IMR-90 (cell line): ENCODE results near the gene TRAF7. TPM values are rescaled to one million over a fixed set of nuclear protein-coding genes. Genes with fewer than 3 reads are reported as not detected.

Experiments used
- ATAC-seq: fragments of 200-7000 bp; cut with Tn5 transposase; 2 replicates; pipeline ENCODE4 v1.9.1; 2020; ENCODE audit warnings: low read depth, mild to moderate bottlenecking, moderate library complexity
- BruUV-seq: library from RNA; stranded (reverse); fragments of 400-500 nt; replicated peaks from 2 replicates; lab custom pipeline; 2021; lab: Mats Ljungman, UMichigan
- CTCF ChIA-PET: fragments of 300-600 bp; formaldehyde crosslinking; extraction: SDS; loops from one replicate; lab custom pipeline; 2021; ENCODE audit warnings: antibody characterized with exemption; lab: Yijun Ruan, JAX
- POLR2A ChIA-PET: fragments of 300-600 bp; sonication (Branson Sonifier 250); formaldehyde crosslinking; loops from one replicate; lab custom pipeline; 2022; ENCODE audit warnings: antibody characterized with exemption; ENCODE audit not compliant: unreplicated experiment; lab: Charles Lee
- DNase-seq: peaks from one replicate; pipeline ENCODE4 v3.0.0; 2013
- H2AFZ ChIP-seq: replicated peaks from 2 replicates; pipeline ENCODE3; 2013; ENCODE audit warnings: low read length, mild to moderate bottlenecking; ENCODE audit not compliant: poor library complexity
- H2AK5ac ChIP-seq: 2 replicates; pipeline ENCODE4 v1.6.1; 2013; ENCODE audit warnings: low read depth, low read length, inconsistent platforms
- H2AK9ac ChIP-seq: replicated peaks from 2 replicates; pipeline ENCODE3; 2013; ENCODE audit warnings: mild to moderate bottlenecking, low read depth, low read length, moderate library complexity; ENCODE audit not compliant: poor library complexity
- H2BK120ac ChIP-seq: 2 replicates; pipeline ENCODE4 v1.6.1; 2013; ENCODE audit warnings: low read depth, low read length, inconsistent platforms
- H2BK15ac ChIP-seq: 3 replicates; pipeline ENCODE4 v1.6.1; 2013; ENCODE audit warnings: low read depth, low read length, inconsistent platforms
- H2BK20ac ChIP-seq: 2 replicates; pipeline ENCODE4 v1.6.1; 2013; ENCODE audit warnings: low read depth, mild to moderate bottlenecking, inconsistent platforms, low read length, moderate library complexity
- H2BK5ac ChIP-seq: 2 replicates; pipeline ENCODE4 v1.6.1; 2013; ENCODE audit warnings: mild to moderate bottlenecking, low read depth, low read length, inconsistent platforms; ENCODE audit not compliant: poor library complexity, severe bottlenecking
- H3K14ac ChIP-seq: replicated peaks from 2 replicates; pipeline ENCODE4 v1.6.1; 2013; ENCODE audit warnings: low read depth, low read length, inconsistent platforms
- H3K18ac ChIP-seq: 2 replicates; pipeline ENCODE4 v1.6.1; 2013; ENCODE audit warnings: low read depth, low read length, control low read depth
- H3K23ac ChIP-seq: 2 replicates; pipeline ENCODE4 v1.6.1; 2013; ENCODE audit warnings: low read depth, low read length, inconsistent platforms
- H3K27ac ChIP-seq: 2 replicates; pipeline ENCODE4 v1.5.1; 2013; ENCODE audit warnings: mild to moderate bottlenecking, control low read depth, low read length; ENCODE audit not compliant: insufficient read depth
- H3K27me3 ChIP-seq: 2 replicates; pipeline ENCODE4 v1.6.1; 2013; ENCODE audit warnings: low read length; ENCODE audit not compliant: control insufficient read depth, insufficient read depth
- H3K36me3 ChIP-seq: 2 replicates; pipeline ENCODE4 v1.6.1; 2013; ENCODE audit warnings: low read length, mixed read lengths; ENCODE audit not compliant: control insufficient read depth, insufficient read depth
- H3K4ac ChIP-seq: 2 replicates; pipeline ENCODE4 v1.6.1; 2013; ENCODE audit warnings: low read depth, low read length, inconsistent platforms
- H3K4me1 ChIP-seq: 2 replicates; pipeline ENCODE4 v1.6.1; 2013; ENCODE audit warnings: low read length, mixed read lengths; ENCODE audit not compliant: control insufficient read depth, insufficient read depth
- H3K4me2 ChIP-seq: 2 replicates; pipeline ENCODE4 v1.6.1; 2013; ENCODE audit warnings: low read depth, mild to moderate bottlenecking, control low read depth, low read length, moderate library complexity
- H3K4me3 ChIP-seq: 2 replicates; pipeline ENCODE4 v1.5.1; 2013; ENCODE audit warnings: low read depth, mild to moderate bottlenecking, control low read depth, low read length, moderate library complexity; ENCODE audit not compliant: insufficient read depth
- H3K56ac ChIP-seq: 2 replicates; pipeline ENCODE4 v1.6.1; 2013; ENCODE audit warnings: low read length, inconsistent platforms; ENCODE audit not compliant: insufficient read depth; ENCODE audit errors: extremely low read depth
- H3K79me1 ChIP-seq, 2 experiments: 2 replicates each; pipeline ENCODE4 v1.6.1; 2013; ENCODE audit warnings: low read length in 2 of 2, inconsistent platforms in 1 of 2, low read depth in 1 of 2
- H3K9ac ChIP-seq: 2 replicates; pipeline ENCODE4 v1.6.1; 2013; ENCODE audit warnings: low read depth, low read length, control low read depth
- H3K9me1 ChIP-seq: 2 replicates; pipeline ENCODE4 v1.6.1; 2013; ENCODE audit warnings: low read length, inconsistent platforms; ENCODE audit not compliant: insufficient read depth
- H3K9me3 ChIP-seq: 2 replicates; pipeline ENCODE4 v1.6.1; 2013; ENCODE audit warnings: low read length; ENCODE audit not compliant: control insufficient read depth, insufficient read depth
- H4K20me1 ChIP-seq: 2 replicates; pipeline ENCODE4 v1.6.1; 2013; ENCODE audit warnings: low read length, inconsistent platforms; ENCODE audit not compliant: insufficient read depth
- H4K5ac ChIP-seq: 2 replicates; pipeline ENCODE4 v1.6.1; 2013; ENCODE audit warnings: mild to moderate bottlenecking, low read depth, low read length, control low read depth
- H4K8ac ChIP-seq, 2 experiments: 2 replicates each; pipeline ENCODE4 v1.6.1; 2013; ENCODE audit warnings: low read depth in 2 of 2, low read length in 2 of 2, control low read depth in 1 of 2, inconsistent platforms in 1 of 2
- H4K91ac ChIP-seq: 2 replicates; pipeline ENCODE4 v1.6.1; 2013; ENCODE audit warnings: low read depth, low read length, inconsistent platforms; ENCODE audit not compliant: insufficient read depth
- BHLHE40 ChIP-seq: fragments of 150-350 bp; IDR thresholded peaks from 2 replicates; pipeline ENCODE4 v1.6.1; 2016; ENCODE audit warnings: mild to moderate bottlenecking, low read depth, low read length
- CHD1 ChIP-seq: IDR thresholded peaks from 2 replicates; pipeline ENCODE4 v1.6.1; 2012; ENCODE audit warnings: low read depth, low read length, improper control_type of control experiment
- ELK1 ChIP-seq: fragments of 150-350 bp; IDR thresholded peaks from 2 replicates; pipeline ENCODE4 v1.6.1; 2016; ENCODE audit warnings: low read depth, mild to moderate bottlenecking, low read length, moderate library complexity, borderline replicate concordance
- FOS ChIP-seq: fragments of 150-350 bp; IDR thresholded peaks from 2 replicates; pipeline ENCODE4 v1.6.1; 2016; ENCODE audit warnings: low read depth, low read length
- MAFK ChIP-seq: IDR thresholded peaks from 2 replicates; pipeline ENCODE4 v1.6.1; 2012; ENCODE audit warnings: low read depth, low read length, improper control_type of control experiment
- MAZ ChIP-seq: IDR thresholded peaks from 2 replicates; pipeline ENCODE4 v1.6.1; 2012; ENCODE audit warnings: low read depth, mild to moderate bottlenecking, low read length, improper control_type of control experiment, moderate library complexity, borderline replicate concordance
- MXI1 ChIP-seq: IDR thresholded peaks from 2 replicates; pipeline ENCODE4 v1.6.1; 2012; ENCODE audit warnings: low read depth, mild to moderate bottlenecking, low read length, moderate library complexity, borderline replicate concordance
- NFE2L2 ChIP-seq: fragments of 150-350 bp; IDR thresholded peaks from 2 replicates; pipeline ENCODE4 v1.6.1; 2016; ENCODE audit warnings: low read depth, mild to moderate bottlenecking, low read length
- RCOR1 ChIP-seq: IDR thresholded peaks from 2 replicates; pipeline ENCODE4 v1.6.1; 2012; ENCODE audit warnings: mild to moderate bottlenecking, low read length, improper control_type of control experiment; ENCODE audit not compliant: insufficient replicate concordance
- RFX5 ChIP-seq: IDR thresholded peaks from 2 replicates; pipeline ENCODE4 v1.8.0; 2012; ENCODE audit warnings: low read depth, mild to moderate bottlenecking, low read length, moderate library complexity
- WGBS, 2 experiments: methylation state at CpG; one replicate each; pipeline versions ENCODE4 v1.1.5 to v1.1.7; 2013; ENCODE audit warnings: missing lambda C conversion rate in 2 of 2; ENCODE audit not compliant: insufficient read length in 1 of 2; ENCODE audit errors: extremely low coverage in 2 of 2; 5-methylcytosine and 5-hydroxymethylcytosine counted together
- dilution Hi-C: fragments of 300-500 bp; cut with HindIII; formaldehyde crosslinking; loops from one replicate; pipeline ENCODE4 v1.14.3; 2018; ENCODE audit warnings: low sequenced_read_pairs; ENCODE audit not compliant: unreplicated experiment
- in situ Hi-C: fragments of 300-500 bp; cut with MboI; formaldehyde crosslinking; loops from 3 replicates; pipeline ENCODE4 v1.14.3; 2019; ENCODE audit warnings: low sequenced_read_pairs, inconsistent platforms, mixed read lengths
- intact Hi-C: fragments of 100-400 bp; cut with micrococcal nuclease; formaldehyde crosslinking; loops from 2 replicates; pipeline ENCODE4 v1.10.0; 2022
- polyA plus RNA-seq, 3 experiments: library from polyadenylated mRNA; depleted of rRNA; stranded (reverse); fragments of >200 nt; gene quantifications; 2 replicates each; pipeline ENCODE4 v1.2.3, GENCODE V29; 2012; ENCODE audit warnings: low replicate concordance in 1 of 3
- total RNA-seq: library from RNA; depleted of rRNA; stranded (reverse); fragments of >200 nt; gene quantifications from 2 replicates; pipeline ENCODE4 v1.2.3, GENCODE V29; 2012
- TF ChIP-seq, protein P1 (sequence below): conservative IDR thresholded peaks from 2 replicates; pipeline ENCODE4 v1.5.1; 2012; ENCODE audit warnings: mild to moderate bottlenecking, low read depth, low read length, improper control_type of control experiment

The TRAF7 gene
- total and polyA plus RNA-seq, 2 of the 4 experiments (the other 2 are of a cell fraction), result 29.6 to 52.6 TPM

GRCh38 chr16:2159175-2159838 is 3.7 kb downstream of the TRAF7 start:
- Histone ChIP-seq H2BK20ac (no peak overlapping the region), H3K4ac (peak overlapping the region; percentile 66), H2BK5ac (peak overlapping the region; percentile 17), H3K4me3 (no peak overlapping the region), H3K14ac (no peak overlapping the region; the same call in 1 of the 2 replicates), H3K27ac (peak overlapping the region; percentile 67), H3K56ac (peak overlapping the region; percentile 26; the same call in 1 of the 2 replicates), H2AK9ac (peak overlapping the region; percentile 70), H2AK5ac (peak overlapping the region; percentile 70), H3K36me3 (peaks cover 5% of the 10 kb centered on the region), H2BK120ac (no peak overlapping the region), H4K5ac (no peak overlapping the region), H3K27me3 (no peaks in the 10 kb centered on the region), H4K8ac (0 out of 4 replicates have a peak overlapping the region, but pooled peaks of 1 of the 2 experiments have one; percentile 21), H3K9ac (peak overlapping the region; percentile 62), H3K79me1 (peaks cover 0 to 74% of the 10 kb centered on the region in 2 experiments; a peak in 3 of 4 replicates), H2AFZ (peak overlapping the region; percentile 45), H2BK15ac (no peak overlapping the region), H4K20me1 (peaks cover 85% of the 10 kb centered on the region), H3K9me3 (no peaks in the 10 kb centered on the region), H3K18ac (no peak overlapping the region), H4K91ac (no peak overlapping the region; the same call in 1 of the 2 replicates), H3K23ac (no peak overlapping the region), H3K4me2 (peak overlapping the region; percentile 44; the same call in 1 of the 2 replicates), H3K9me1 (0 out of 2 replicates have a peak, but pooled peaks cover 6% of the 10 kb centered on the region), H3K4me1 (peaks cover 37% of the 10 kb centered on the region)
- POLR2A ChIA-PET, result no interaction called here
- TF ChIP-seq MAFK, result no peak
- TF ChIP-seq ELK1, result no peak
- no peak for TF ChIP-seq CHD1
- no peak for TF ChIP-seq MAZ
- TF ChIP-seq, protein P1, sequence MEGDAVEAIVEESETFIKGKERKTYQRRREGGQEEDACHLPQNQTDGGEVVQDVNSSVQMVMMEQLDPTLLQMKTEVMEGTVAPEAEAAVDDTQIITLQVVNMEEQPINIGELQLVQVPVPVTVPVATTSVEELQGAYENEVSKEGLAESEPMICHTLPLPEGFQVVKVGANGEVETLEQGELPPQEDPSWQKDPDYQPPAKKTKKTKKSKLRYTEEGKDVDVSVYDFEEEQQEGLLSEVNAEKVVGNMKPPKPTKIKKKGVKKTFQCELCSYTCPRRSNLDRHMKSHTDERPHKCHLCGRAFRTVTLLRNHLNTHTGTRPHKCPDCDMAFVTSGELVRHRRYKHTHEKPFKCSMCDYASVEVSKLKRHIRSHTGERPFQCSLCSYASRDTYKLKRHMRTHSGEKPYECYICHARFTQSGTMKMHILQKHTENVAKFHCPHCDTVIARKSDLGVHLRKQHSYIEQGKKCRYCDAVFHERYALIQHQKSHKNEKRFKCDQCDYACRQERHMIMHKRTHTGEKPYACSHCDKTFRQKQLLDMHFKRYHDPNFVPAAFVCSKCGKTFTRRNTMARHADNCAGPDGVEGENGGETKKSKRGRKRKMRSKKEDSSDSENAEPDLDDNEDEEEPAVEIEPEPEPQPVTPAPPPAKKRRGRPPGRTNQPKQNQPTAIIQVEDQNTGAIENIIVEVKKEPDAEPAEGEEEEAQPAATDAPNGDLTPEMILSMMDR, result no peak
- no peak for TF ChIP-seq NFE2L2
- TF ChIP-seq FOS, result no peak
- TF ChIP-seq MXI1, result no peak
- no peak for TF ChIP-seq RCOR1
- TF ChIP-seq RFX5, result no peak
- no peak for TF ChIP-seq BHLHE40
- CTCF ChIA-PET, result no interaction called here
- intact Hi-C loops, result no loop called here
- BruUV-seq, result no TSS peak
- dilution Hi-C loops, result no loop called here
- ATAC-seq (no peak), DNase-seq (peak; percentile 59)
- 31% methylated on average over 10 of the region's 24 CpGs; no CpG with 5 or more reads in 1 of the 2 experiments for whole genome bisulfite sequencing, 2 experiments
- in situ Hi-C loops, result no loop called here
